GM12878 (cell line): ENCODE measurements around the gene SYNGAP1. TPM values are rescaled to one million over a fixed set of nuclear protein-coding genes. Genes with fewer than 3 reads are reported as not detected.

Experiments
- BCL11A ChIP-seq: IDR thresholded peaks from 2 replicates; pipeline ENCODE4 v1.6.1; 2011; ENCODE audit warnings: low read depth, low read length
- CBX3 ChIP-seq: fragments of 200-600 bp; sonication (generic); IDR thresholded peaks from 2 replicates; pipeline ENCODE4 v1.6.1; 2016; ENCODE audit warnings: low read depth, borderline replicate concordance
- DPF2 ChIP-seq: fragments of 450-650 bp; IDR thresholded peaks from 2 replicates; pipeline ENCODE4 v1.6.1; 2017; ENCODE audit warnings: mild to moderate bottlenecking
- EGR1 ChIP-seq, 2 experiments: IDR thresholded peaks; 1 replicate in 1 of 2; 2 replicates in 1 of 2; pipeline ENCODE4 v1.6.1; 2011 to 2012; ENCODE audit warnings: low read depth in 2 of 2, low read length in 2 of 2, borderline replicate concordance in 1 of 2, mild to moderate bottlenecking in 1 of 2, moderate library complexity in 1 of 2
- FOS ChIP-seq: IDR thresholded peaks from 3 replicates; pipeline ENCODE4 v1.6.1; 2011; ENCODE audit warnings: borderline replicate concordance; ENCODE audit not compliant: insufficient read length; ENCODE audit errors: extremely low read depth
- HDAC2 ChIP-seq: fragments of 200-600 bp; sonication (generic); IDR thresholded peaks from 2 replicates; pipeline ENCODE4 v1.6.1; 2017
- IKZF2 ChIP-seq, 2 experiments: fragments of 450-650 bp; IDR thresholded peaks; 2 replicates each; pipeline ENCODE4 v1.6.1; 2017; ENCODE audit warnings: mild to moderate bottlenecking in 2 of 2, moderate library complexity in 2 of 2
- JUNB ChIP-seq: IDR thresholded peaks from 2 replicates; pipeline ENCODE4 v1.6.1; 2016; ENCODE audit warnings: antibody characterized with exemption, mild to moderate bottlenecking
- LARP7 ChIP-seq: fragments of 450-650 bp; IDR thresholded peaks from 2 replicates; pipeline ENCODE4 v1.6.1; 2017; ENCODE audit warnings: mild to moderate bottlenecking
- MXI1 ChIP-seq: fragments of 150-350 bp; IDR thresholded peaks from 2 replicates; pipeline ENCODE4 v1.6.1; 2011; ENCODE audit warnings: low read depth, mild to moderate bottlenecking, inconsistent platforms, low read length, improper control_type of control experiment
- NFYA ChIP-seq: IDR thresholded peaks from 2 replicates; pipeline ENCODE4 v1.6.1; 2011; ENCODE audit warnings: low read depth, mild to moderate bottlenecking, low read length, improper control_type of control experiment, borderline replicate concordance
- POLR2AphosphoS5 ChIP-seq: IDR thresholded peaks from 2 replicates; pipeline ENCODE4 v1.6.1; 2011; ENCODE audit warnings: mild to moderate bottlenecking, low read length, inconsistent platforms
- SPI1 ChIP-seq: IDR thresholded peaks from 2 replicates; pipeline ENCODE4 v1.6.1; 2011; ENCODE audit warnings: low read depth, mild to moderate bottlenecking, low read length, moderate library complexity, borderline replicate concordance; ENCODE audit not compliant: insufficient read depth
- TBL1XR1 ChIP-seq: IDR thresholded peaks from 2 replicates; pipeline ENCODE4 v1.6.1; 2012; ENCODE audit warnings: low read depth, low read length, improper control_type of control experiment
- TCF3 ChIP-seq: IDR thresholded peaks from 2 replicates; pipeline ENCODE4 v1.6.1; 2012; ENCODE audit warnings: low read depth, mild to moderate bottlenecking, low read length, borderline replicate concordance; ENCODE audit not compliant: insufficient read depth
- ZNF207 ChIP-seq: fragments of 450-650 bp; IDR thresholded peaks from 2 replicates; pipeline ENCODE4 v1.6.1; 2014; ENCODE audit warnings: antibody characterized with exemption, mild to moderate bottlenecking, borderline replicate concordance
- polyA plus RNA-seq, 11 experiments: library from polyadenylated mRNA; depleted of rRNA in 4 of 11; unstranded in 6 of 11; stranded (reverse) in 5 of 11; fragments of >200 nt; fragmentation: Nextera tagmentation in 4 of 11; fragmentation: Illumina TruSeq in 1 of 11; extraction: Ambion mirVana in 4 of 11; extraction: Trizol in 1 of 11; gene quantifications; 1 replicate in 1 of 11; 2 replicates in 10 of 11; pipeline versions ENCODE4 v1.2.1 to v1.2.3, GENCODE V29; 2011 to 2016; ENCODE audit warnings: inconsistent platforms in 2 of 11, missing spikeins in 2 of 11, low read depth in 1 of 11
- total RNA-seq, 4 experiments: library from RNA; depleted of rRNA in 3 of 4; stranded (reverse); fragments of >200 nt in 3 of 4; fragmentation: Illumina TruSeq in 1 of 4; extraction: Trizol in 1 of 4; gene quantifications; 2 replicates each; pipeline versions ENCODE4 v1.2.1 to v1.2.3, GENCODE V29; 2013 to 2021
- TF ChIP-seq, protein P1 (sequence below): fragments of 150-350 bp; IDR thresholded peaks from 2 replicates; pipeline ENCODE4 v1.6.1; 2014; ENCODE audit warnings: mild to moderate bottlenecking, low read depth, low read length
- TF ChIP-seq, protein P2 (sequence below): IDR thresholded peaks from 2 replicates; pipeline ENCODE4 v1.6.1; 2011; ENCODE audit warnings: low read depth, low read length, improper control_type of control experiment, borderline replicate concordance
- TF ChIP-seq, protein P3 (sequence below): IDR thresholded peaks from 2 replicates; pipeline ENCODE4 v1.6.1; 2011; ENCODE audit warnings: mild to moderate bottlenecking, low read depth, low read length, moderate library complexity; ENCODE audit not compliant: insufficient replicate concordance
- TF ChIP-seq, protein P4 (sequence below): fragments of 450-650 bp; conservative IDR thresholded peaks from 2 replicates; pipeline ENCODE4 v1.6.1; 2017; ENCODE audit warnings: mild to moderate bottlenecking, moderate library complexity
- TF ChIP-seq, protein P5 (sequence below): IDR thresholded peaks from 2 replicates; pipeline ENCODE4 v1.6.1; 2012; ENCODE audit warnings: low read depth, low read length, improper control_type of control experiment

Gene SYNGAP1
- total and polyA plus RNA-seq, 10 of the 15 experiments (the other 5 are each of a cell fraction or from before 2014, with no cell fraction given): 0.05 to 9.2 (median 1.2) TPM

DNA sequence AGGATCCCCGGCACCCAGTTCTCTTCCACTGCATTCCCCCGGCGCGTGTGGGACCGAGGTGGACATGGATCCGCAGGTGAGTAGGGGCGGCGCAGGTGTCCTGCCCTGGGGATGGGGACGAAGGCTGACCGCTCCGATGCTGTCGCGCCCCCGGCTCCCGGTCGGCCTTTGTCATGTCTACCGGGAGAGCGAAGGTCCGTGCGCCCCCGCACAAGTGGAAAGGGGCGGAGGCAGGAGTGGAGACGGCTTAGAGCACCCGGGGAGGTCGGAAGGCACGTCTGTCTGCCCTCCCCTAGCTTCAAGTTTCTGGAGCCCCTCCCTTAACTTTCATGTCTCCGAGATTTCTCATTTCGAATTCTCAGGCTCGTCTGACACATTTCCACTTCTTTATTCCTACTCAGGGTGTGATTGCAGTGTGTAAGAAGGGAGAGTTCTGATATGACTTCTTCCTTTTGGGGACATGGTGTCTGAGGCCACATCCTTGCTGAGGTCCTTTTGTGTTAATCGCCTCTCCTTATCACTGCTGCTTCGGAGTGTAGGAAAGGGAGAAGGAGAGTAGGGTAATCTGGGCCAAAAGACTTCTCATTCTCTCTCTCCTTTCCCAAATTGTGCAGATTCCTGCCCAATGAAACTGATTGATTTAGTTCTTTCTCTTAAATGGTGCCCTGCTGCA, 27.8 kb upstream of the SYNGAP1 start (continued):
- TF ChIP-seq, protein P1, sequence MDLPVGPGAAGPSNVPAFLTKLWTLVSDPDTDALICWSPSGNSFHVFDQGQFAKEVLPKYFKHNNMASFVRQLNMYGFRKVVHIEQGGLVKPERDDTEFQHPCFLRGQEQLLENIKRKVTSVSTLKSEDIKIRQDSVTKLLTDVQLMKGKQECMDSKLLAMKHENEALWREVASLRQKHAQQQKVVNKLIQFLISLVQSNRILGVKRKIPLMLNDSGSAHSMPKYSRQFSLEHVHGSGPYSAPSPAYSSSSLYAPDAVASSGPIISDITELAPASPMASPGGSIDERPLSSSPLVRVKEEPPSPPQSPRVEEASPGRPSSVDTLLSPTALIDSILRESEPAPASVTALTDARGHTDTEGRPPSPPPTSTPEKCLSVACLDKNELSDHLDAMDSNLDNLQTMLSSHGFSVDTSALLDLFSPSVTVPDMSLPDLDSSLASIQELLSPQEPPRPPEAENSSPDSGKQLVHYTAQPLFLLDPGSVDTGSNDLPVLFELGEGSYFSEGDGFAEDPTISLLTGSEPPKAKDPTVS: no peak
- TF ChIP-seq HDAC2 (peak; percentile 69; the same call in 1 of the 2 replicates), NFYA (no peak), TBL1XR1 (no peak), DPF2 (peak; percentile 31; the same call in 1 of the 2 replicates), TCF3 (0 out of 2 replicates have a peak, but pooled peaks have one; percentile 38), LARP7 (peak; percentile 34; the same call in 1 of the 2 replicates), FOS (no peak), ZNF207 (0 out of 2 replicates have a peak, but pooled peaks have one; percentile 26), BCL11A (no peak), POLR2AphosphoS5 (peak; percentile 38; the same call in 1 of the 2 replicates), IKZF2 (IDR thresholded peaks at IDR 0.05) (0 out of 4 replicates have a peak, but pooled peaks of 1 of the 2 experiments have one; percentile 9), EGR1 (IDR thresholded peaks at IDR 0.05; ENCODE audit: borderline replicate concordance in 1 of 2, low read depth in 2 of 2, low read length in 2 of 2) (peak in 1 of 2 experiments; percentile 80; a peak in 2 of 3 replicates), SPI1 (no peak), CBX3 (no peak), MXI1 (no peak), JUNB (0 out of 2 replicates have a peak, but pooled peaks have one; percentile 8)
- TF ChIP-seq, protein P2, sequence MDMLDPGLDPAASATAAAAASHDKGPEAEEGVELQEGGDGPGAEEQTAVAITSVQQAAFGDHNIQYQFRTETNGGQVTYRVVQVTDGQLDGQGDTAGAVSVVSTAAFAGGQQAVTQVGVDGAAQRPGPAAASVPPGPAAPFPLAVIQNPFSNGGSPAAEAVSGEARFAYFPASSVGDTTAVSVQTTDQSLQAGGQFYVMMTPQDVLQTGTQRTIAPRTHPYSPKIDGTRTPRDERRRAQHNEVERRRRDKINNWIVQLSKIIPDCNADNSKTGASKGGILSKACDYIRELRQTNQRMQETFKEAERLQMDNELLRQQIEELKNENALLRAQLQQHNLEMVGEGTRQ: no peak
- TF ChIP-seq, protein P3, sequence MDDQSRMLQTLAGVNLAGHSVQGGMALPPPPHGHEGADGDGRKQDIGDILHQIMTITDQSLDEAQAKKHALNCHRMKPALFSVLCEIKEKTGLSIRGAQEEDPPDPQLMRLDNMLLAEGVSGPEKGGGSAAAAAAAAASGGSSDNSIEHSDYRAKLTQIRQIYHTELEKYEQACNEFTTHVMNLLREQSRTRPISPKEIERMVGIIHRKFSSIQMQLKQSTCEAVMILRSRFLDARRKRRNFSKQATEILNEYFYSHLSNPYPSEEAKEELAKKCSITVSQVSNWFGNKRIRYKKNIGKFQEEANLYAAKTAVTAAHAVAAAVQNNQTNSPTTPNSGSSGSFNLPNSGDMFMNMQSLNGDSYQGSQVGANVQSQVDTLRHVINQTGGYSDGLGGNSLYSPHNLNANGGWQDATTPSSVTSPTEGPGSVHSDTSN: no peak
- TF ChIP-seq, protein P4, sequence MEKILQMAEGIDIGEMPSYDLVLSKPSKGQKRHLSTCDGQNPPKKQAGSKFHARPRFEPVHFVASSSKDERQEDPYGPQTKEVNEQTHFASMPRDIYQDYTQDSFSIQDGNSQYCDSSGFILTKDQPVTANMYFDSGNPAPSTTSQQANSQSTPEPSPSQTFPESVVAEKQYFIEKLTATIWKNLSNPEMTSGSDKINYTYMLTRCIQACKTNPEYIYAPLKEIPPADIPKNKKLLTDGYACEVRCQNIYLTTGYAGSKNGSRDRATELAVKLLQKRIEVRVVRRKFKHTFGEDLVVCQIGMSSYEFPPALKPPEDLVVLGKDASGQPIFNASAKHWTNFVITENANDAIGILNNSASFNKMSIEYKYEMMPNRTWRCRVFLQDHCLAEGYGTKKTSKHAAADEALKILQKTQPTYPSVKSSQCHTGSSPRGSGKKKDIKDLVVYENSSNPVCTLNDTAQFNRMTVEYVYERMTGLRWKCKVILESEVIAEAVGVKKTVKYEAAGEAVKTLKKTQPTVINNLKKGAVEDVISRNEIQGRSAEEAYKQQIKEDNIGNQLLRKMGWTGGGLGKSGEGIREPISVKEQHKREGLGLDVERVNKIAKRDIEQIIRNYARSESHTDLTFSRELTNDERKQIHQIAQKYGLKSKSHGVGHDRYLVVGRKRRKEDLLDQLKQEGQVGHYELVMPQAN: peak; percentile 50; the same call in 1 of the 2 replicates
- TF ChIP-seq, protein P5, sequence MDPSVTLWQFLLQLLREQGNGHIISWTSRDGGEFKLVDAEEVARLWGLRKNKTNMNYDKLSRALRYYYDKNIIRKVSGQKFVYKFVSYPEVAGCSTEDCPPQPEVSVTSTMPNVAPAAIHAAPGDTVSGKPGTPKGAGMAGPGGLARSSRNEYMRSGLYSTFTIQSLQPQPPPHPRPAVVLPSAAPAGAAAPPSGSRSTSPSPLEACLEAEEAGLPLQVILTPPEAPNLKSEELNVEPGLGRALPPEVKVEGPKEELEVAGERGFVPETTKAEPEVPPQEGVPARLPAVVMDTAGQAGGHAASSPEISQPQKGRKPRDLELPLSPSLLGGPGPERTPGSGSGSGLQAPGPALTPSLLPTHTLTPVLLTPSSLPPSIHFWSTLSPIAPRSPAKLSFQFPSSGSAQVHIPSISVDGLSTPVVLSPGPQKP: no peak
